CD4-positive, alpha-beta T cell (primary cell): ENCODE measurements around the gene PMAIP1. TPM values are rescaled to one million over a fixed set of nuclear protein-coding genes. Genes with fewer than 3 reads are reported as not detected.

Experiments used
- ATAC-seq: fragments of 200-7000 bp; cut with Tn5 transposase; one replicate; pipeline ENCODE4 v1.10.0; 2022; ENCODE audit warnings: mild to moderate bottlenecking; ENCODE audit not compliant: poor library complexity
- CTCF ChIA-PET: fragments of 350-600 bp; sonication (Branson Sonifier 250); formaldehyde crosslinking; loops from one replicate; lab custom pipeline; 2021; ENCODE audit warnings: antibody characterized with exemption, inconsistent platforms; lab: Charles Lee
- POLR2A ChIA-PET: fragments of 350-600 bp; sonication (Branson Sonifier 250); formaldehyde crosslinking; loops from one replicate; lab custom pipeline; 2021; ENCODE audit warnings: antibody characterized with exemption, inconsistent platforms; lab: Charles Lee
- DNase-seq, 14 experiments: peaks; one replicate each; pipeline ENCODE4 v3.0.0-alpha.2; 2013 to 2020; ENCODE audit warnings: mixed read lengths in 2 of 14
- H3K27ac ChIP-seq, 2 donors: one replicate each; pipeline versions ENCODE4 v1.5.1 to v1.7.0; 2013; ENCODE audit warnings: low read length in 2 of 2, low read depth in 1 of 2, mild to moderate bottlenecking in 1 of 2
- H3K27me3 ChIP-seq, 2 experiments: 1 replicate in 1 of 2; 2 replicates in 1 of 2; pipeline versions ENCODE4 v1.6.1 to v1.7.0; 2013; ENCODE audit warnings: low read length in 2 of 2, control low read depth in 1 of 2, mild to moderate bottlenecking in 1 of 2, moderate library complexity in 1 of 2; ENCODE audit not compliant: insufficient read depth in 2 of 2, control insufficient read depth in 1 of 2
- H3K36me3 ChIP-seq: one replicate; pipeline ENCODE4 v1.6.1; 2013; ENCODE audit warnings: low read length, control low read depth; ENCODE audit not compliant: insufficient read depth
- H3K4me1 ChIP-seq: one replicate; pipeline ENCODE4 v1.6.1; 2013; ENCODE audit warnings: low read length, control low read depth; ENCODE audit not compliant: insufficient read depth
- H3K4me3 ChIP-seq: one replicate; pipeline ENCODE4 v1.5.1; 2013; ENCODE audit warnings: mild to moderate bottlenecking, low read length, moderate library complexity
- H3K9me3 ChIP-seq, 2 experiments: 1 replicate in 1 of 2; 2 replicates in 1 of 2; pipeline versions ENCODE4 v1.6.1 to v1.7.0; 2013; ENCODE audit warnings: low read length in 2 of 2, mild to moderate bottlenecking in 2 of 2, control low read depth in 1 of 2, moderate library complexity in 1 of 2; ENCODE audit not compliant: control insufficient read depth in 1 of 2, insufficient read depth in 1 of 2
- H3K27ac Mint-ChIP-seq: one replicate; pipeline ENCODE4 v1.8.0; 2020; ENCODE audit warnings: mixed read lengths
- H3K27me3 Mint-ChIP-seq: one replicate; pipeline ENCODE4 v1.8.0; 2021; ENCODE audit warnings: mixed read lengths
- H3K36me3 Mint-ChIP-seq: one replicate; pipeline ENCODE4 v1.8.0; 2021; ENCODE audit warnings: low read depth, mixed read lengths
- H3K4me1 Mint-ChIP-seq: one replicate; pipeline ENCODE4 v1.8.0; 2021; ENCODE audit warnings: low read depth, mixed read lengths
- H3K4me3 Mint-ChIP-seq: one replicate; pipeline ENCODE4 v1.8.0; 2020; ENCODE audit warnings: mild to moderate bottlenecking, mixed read lengths
- H3K9me3 Mint-ChIP-seq: one replicate; pipeline ENCODE4 v1.8.0; 2020; ENCODE audit warnings: mixed read lengths
- intact Hi-C, 2 experiments: fragments of 100-400 bp; cut with DNase I in 1 of 2; cut with micrococcal nuclease in 1 of 2; formaldehyde crosslinking; loops; one replicate each; pipeline versions ENCODE4 v1.15.1 to v1.9.0; 2023 to 2025; cut with DNase I, micrococcal nuclease
- total RNA-seq, 174 experiments: library from RNA in 2 of 174; stranded (reverse) in 2 of 174; gene quantifications; one replicate each; pipeline ENCODE4 v1.2.3 and lab custom pipeline; 2021 to 2026
- TF ChIP-seq, protein P1 (sequence below): fragments of 200-600 bp; IDR thresholded peaks from one replicate; pipeline ENCODE4 v1.8.0; 2022; ENCODE audit warnings: antibody characterized with exemption, mild to moderate bottlenecking

Gene PMAIP1
- total RNA-seq, 2 experiments from 2014 or later: 100 to 101 TPM

DNA sequence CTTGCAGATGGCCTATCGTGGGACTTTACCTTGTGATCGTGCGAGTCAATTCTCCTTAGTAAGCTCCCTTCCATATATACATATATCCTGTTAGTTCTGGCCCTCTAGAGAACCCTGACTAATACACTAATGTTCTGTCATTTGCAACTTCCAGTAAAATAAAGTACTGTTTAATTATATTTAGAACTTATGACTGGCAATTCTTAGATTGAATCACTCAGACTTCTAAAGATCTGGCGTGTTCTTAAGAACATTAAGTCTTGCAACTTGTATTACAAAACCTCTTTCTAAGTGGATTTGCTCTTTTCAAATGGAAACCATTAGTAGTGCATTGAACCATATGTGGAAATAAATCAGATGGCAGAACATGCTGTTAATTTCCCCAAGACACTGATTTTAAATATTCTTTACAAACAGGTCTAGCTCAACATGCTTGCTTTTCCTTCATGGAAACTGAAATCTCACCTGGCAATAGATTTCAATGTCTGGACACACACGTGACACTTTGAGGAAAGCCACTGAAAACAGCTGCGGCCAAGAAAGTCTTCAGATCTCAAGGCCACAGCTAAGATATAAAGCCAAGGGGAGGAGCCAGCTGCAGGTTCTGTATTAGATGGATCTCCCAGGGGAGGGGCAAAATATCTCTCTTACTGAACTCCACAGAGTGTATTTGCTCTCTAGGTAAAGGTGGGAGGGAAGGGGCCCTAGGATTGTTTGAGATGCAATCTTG is 50.6 kb downstream of the PMAIP1 start:
- no peak overlapping the region for H3K4me3 ChIP-seq
- intact Hi-C loops: loop anchor here in 1 of 2 experiments (10.0 kb wide), 1 partner anchor 56 kb away; the partner anchor contains the start of gene PMAIP1
- H3K4me1 ChIP-seq: no peaks in the 10 kb centered on the region
- H3K9me3 ChIP-seq: no peaks in the 10 kb centered on the region
- Mint-ChIP-seq H3K36me3 (no peaks in the 10 kb centered on the region), H3K4me1 (peaks cover 7% of the 10 kb centered on the region), H3K4me3 (no peak overlapping the region), H3K27ac (no peak overlapping the region), H3K27me3 (no peaks in the 10 kb centered on the region), H3K9me3 (no peaks in the 10 kb centered on the region)
- DNase-seq (no peak), ATAC-seq (no peak)
- TF ChIP-seq, protein P1, sequence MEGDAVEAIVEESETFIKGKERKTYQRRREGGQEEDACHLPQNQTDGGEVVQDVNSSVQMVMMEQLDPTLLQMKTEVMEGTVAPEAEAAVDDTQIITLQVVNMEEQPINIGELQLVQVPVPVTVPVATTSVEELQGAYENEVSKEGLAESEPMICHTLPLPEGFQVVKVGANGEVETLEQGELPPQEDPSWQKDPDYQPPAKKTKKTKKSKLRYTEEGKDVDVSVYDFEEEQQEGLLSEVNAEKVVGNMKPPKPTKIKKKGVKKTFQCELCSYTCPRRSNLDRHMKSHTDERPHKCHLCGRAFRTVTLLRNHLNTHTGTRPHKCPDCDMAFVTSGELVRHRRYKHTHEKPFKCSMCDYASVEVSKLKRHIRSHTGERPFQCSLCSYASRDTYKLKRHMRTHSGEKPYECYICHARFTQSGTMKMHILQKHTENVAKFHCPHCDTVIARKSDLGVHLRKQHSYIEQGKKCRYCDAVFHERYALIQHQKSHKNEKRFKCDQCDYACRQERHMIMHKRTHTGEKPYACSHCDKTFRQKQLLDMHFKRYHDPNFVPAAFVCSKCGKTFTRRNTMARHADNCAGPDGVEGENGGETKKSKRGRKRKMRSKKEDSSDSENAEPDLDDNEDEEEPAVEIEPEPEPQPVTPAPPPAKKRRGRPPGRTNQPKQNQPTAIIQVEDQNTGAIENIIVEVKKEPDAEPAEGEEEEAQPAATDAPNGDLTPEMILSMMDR: no peak
- H3K27me3 ChIP-seq: no peaks in the 10 kb centered on the region
- H3K36me3 ChIP-seq: no peaks in the 10 kb centered on the region
- CTCF ChIA-PET: no interaction called here
- POLR2A ChIA-PET: no interaction called here
- H3K27ac ChIP-seq: no peak overlapping the region

DNA sequence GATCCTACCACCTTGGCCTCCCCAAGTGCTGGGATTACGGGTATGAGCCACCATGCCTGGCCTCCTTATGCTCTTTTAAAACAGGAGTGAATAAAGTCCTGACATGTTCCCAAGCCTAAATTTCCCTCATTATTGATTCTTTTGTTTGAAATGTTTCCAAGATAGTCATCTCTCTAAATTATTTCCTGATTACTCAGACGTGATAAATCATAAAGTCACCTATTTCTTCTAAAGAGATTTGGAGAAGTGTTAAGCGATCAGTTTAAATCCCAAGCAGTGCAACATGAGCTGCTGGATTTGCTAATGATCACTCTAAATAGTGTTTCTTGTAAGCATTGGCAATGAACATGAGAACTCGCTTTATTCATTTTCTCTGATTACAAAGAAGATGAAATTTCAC is 51.8 kb downstream of the PMAIP1 start:
- ATAC-seq: no peak
- Histone ChIP-seq H3K4me3 (no peak overlapping the region), H3K36me3 (no peaks in the 10 kb centered on the region), H3K27ac (no peak overlapping the region), H3K4me1 (no peaks in the 10 kb centered on the region), H3K9me3 (no peaks in the 10 kb centered on the region), H3K27me3 (no peaks in the 10 kb centered on the region)
- DNase-seq: no peak
- ChIA-PET CTCF (no interaction called here), POLR2A (no interaction called here)
- intact Hi-C loops: loop anchor here in 1 of 2 experiments (10.0 kb wide), 1 partner anchor 57 kb away; the partner anchor contains the start of gene PMAIP1
- no peaks in the 10 kb centered on the region for H3K9me3 Mint-ChIP-seq
- H3K27ac Mint-ChIP-seq: no peak overlapping the region
- TF ChIP-seq, protein P1: no peak
- no peak overlapping the region for H3K4me3 Mint-ChIP-seq
- peaks cover 7% of the 10 kb centered on the region for H3K4me1 Mint-ChIP-seq
- H3K36me3 Mint-ChIP-seq: no peaks in the 10 kb centered on the region
- H3K27me3 Mint-ChIP-seq: no peaks in the 10 kb centered on the region

DNA sequence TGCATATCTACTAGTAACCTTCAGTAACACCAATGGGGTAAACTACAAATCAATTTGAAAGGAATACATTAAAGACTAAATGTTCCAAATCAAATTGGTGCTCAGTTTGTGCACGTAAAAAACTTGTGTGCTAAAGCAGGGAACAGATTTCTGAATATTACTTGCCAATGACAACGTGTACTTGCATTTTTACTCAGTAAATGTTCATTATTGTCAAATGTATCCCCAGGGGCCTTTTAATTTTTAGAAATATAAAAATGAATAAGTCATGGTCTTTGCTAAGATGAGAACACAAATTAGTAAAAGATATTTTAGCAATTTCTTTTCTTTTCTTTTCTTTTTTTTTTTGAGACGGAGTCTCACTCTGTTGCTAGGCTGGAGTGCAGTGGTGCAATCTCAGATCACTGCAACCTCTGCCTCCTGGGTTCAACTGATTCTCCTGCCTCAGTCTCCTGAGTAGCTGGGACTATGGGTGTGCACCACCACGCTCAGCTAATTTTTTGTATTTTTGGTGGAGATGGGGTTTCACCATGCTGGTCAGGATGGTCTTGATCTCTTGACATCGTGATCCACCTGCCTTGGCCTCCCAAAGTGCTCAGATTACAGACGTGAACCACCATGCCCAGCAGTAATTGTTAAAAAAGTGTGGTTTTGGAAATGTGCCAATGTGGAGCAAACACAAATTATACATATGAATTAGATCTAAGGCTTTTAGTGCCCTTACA is 52.6 kb downstream of the PMAIP1 start:
- H3K4me3 Mint-ChIP-seq: no peak overlapping the region
- H3K4me3 ChIP-seq: no peak overlapping the region
- peaks cover 7% of the 10 kb centered on the region for H3K4me1 Mint-ChIP-seq
- H3K9me3 ChIP-seq: no peaks in the 10 kb centered on the region
- CTCF ChIA-PET: no interaction called here
- no peaks in the 10 kb centered on the region for H3K36me3 ChIP-seq
- H3K27ac ChIP-seq: no peak overlapping the region
- ATAC-seq: no peak
- DNase-seq: no peak
- TF ChIP-seq, protein P1: no peak
- no peaks in the 10 kb centered on the region for H3K9me3 Mint-ChIP-seq
- no peak overlapping the region for H3K27ac Mint-ChIP-seq
- POLR2A ChIA-PET: no interaction called here
- no peaks in the 10 kb centered on the region for H3K36me3 Mint-ChIP-seq
- H3K27me3 ChIP-seq: no peaks in the 10 kb centered on the region
- no peaks in the 10 kb centered on the region for H3K4me1 ChIP-seq
- intact Hi-C loops: loop anchor here in 1 of 2 experiments (10.0 kb wide), 1 partner anchor 58 kb away; the partner anchor contains the start of gene PMAIP1
- no peaks in the 10 kb centered on the region for H3K27me3 Mint-ChIP-seq

Other genes starting within 250 kb of the PMAIP1 start
- gene CCBE1, start 202.6 kb upstream of the PMAIP1 start, total RNA-seq: not detected